HG03066 (cell line): ENCODE measurements around the gene ARPC4.

Experiments
- ATAC-seq: cut with Tn5 transposase; IDR thresholded peaks from one replicate; pipeline ENCODE4 v1.9.1; 2021; ENCODE audit warnings: low read depth; ENCODE audit not compliant: unreplicated experiment

Gene ARPC4

GRCh38 chr3:9787714-9788113 lies 5.2 kb upstream of the ARPC4 start:
- no peak for ATAC-seq

- ATAC-seq: no peak
Observed at GRCh38 chr3:9791127-9791526, 1.8 kb upstream of the ARPC4 start.

- no peak for ATAC-seq
Observed at GRCh38 chr3:9791790-9792404, 985 bp upstream of the ARPC4 start.

GRCh38 chr3:9793161-9793781 lies 389 bp downstream of the ARPC4 start:
- no peak for ATAC-seq

- ATAC-seq: no peak
Observed at GRCh38 chr3:9794400-9794799, 1.5 kb downstream of the ARPC4 start.

GRCh38 chr3:9795207-9795606 lies 2.3 kb downstream of the ARPC4 start:
- ATAC-seq: no peak

GRCh38 chr3:9797196-9797945 lies 4.5 kb downstream of the ARPC4 start:
- ATAC-seq: no peak

- no peak for ATAC-seq
Observed at GRCh38 chr3:9800529-9800928, 7.6 kb downstream of the ARPC4 start.

GRCh38 chr3:9803494-9803893 lies 10.6 kb downstream of the ARPC4 start:
- no peak for ATAC-seq

GRCh38 chr3:9804996-9805395 lies 12.1 kb downstream of the ARPC4 start:
- ATAC-seq: no peak

- no peak for ATAC-seq
Observed at GRCh38 chr3:9806137-9806536, 13.3 kb downstream of the ARPC4 start.

- no peak for ATAC-seq
Observed at GRCh38 chr3:9806688-9807589, 14.1 kb downstream of the ARPC4 start.

GRCh38 chr3:9807981-9808344 lies 15.1 kb downstream of the ARPC4 start:
- no peak for ATAC-seq

GRCh38 chr3:9808345-9809037 lies 15.6 kb downstream of the ARPC4 start:
- no peak for ATAC-seq

- ATAC-seq: peak; percentile 15
Observed at GRCh38 chr3:9809239-9809614, 16.3 kb downstream of the ARPC4 start.

- peak; percentile 48 for ATAC-seq
Observed at GRCh38 chr3:9809615-9810432, 16.9 kb downstream of the ARPC4 start, which contains the start of gene TTLL3. TSS of gene TTLL3 (plus strand) at chr3:9810262. CDS start at chr3:9810662, 400 bp downstream.

- no peak for ATAC-seq
Observed at GRCh38 chr3:9810433-9810770, 17.5 kb downstream of the ARPC4 start.

GRCh38 chr3:9810846-9811245 lies 18.0 kb downstream of the ARPC4 start:
- ATAC-seq: no peak

- ATAC-seq: no peak
Observed at GRCh38 chr3:9812870-9813483, 20.1 kb downstream of the ARPC4 start.
